Neural cell (in vitro differentiated cells): Measurements from ENCODE around the gene AMIGO2.

ENCODE experiments used
- CTCF ChIP-seq: fragments of 450-650 bp; IDR thresholded peaks from 2 replicates; pipeline ENCODE4 v1.5.1; 2014; ENCODE audit warnings: antibody characterized with exemption, mild to moderate bottlenecking, moderate library complexity; ENCODE audit not compliant: poor library complexity, severe bottlenecking
- TAF1 ChIP-seq: IDR thresholded peaks from 2 replicates; pipeline ENCODE4 v1.6.1; 2012; ENCODE audit warnings: low read depth

GRCh38 chr12:47079468-47079980 is at the start of gene AMIGO2, which contains the start of gene PCED1B:
- TF ChIP-seq TAF1 (no peak), CTCF (no peak)
